ENCODE measurements around the gene RERE. TPM values are rescaled to one million over a fixed set of nuclear protein-coding genes. Genes with fewer than 3 reads are reported as not detected.

The RERE gene
- total RNA-seq, 1 experiment from 2014 or later, result 55.2 TPM

GRCh38 chr1:8681911-8682310 lies 135.5 kb downstream of the RERE start:
- Histone ChIP-seq H3K79me2 (ENCODE audit: low read length) (no peaks in the 10 kb centered on the region), H3K9ac (ENCODE audit: low read length) (no peak overlapping the region), H3K4me1 (ENCODE audit: low read length) (no peaks in the 10 kb centered on the region), H3K27ac (ENCODE audit: low read length) (no peak overlapping the region), H3K36me3 (ENCODE audit: insufficient read depth, low read length) (no peaks in the 10 kb centered on the region), H3K4me3 (ENCODE audit: low read length) (no peak overlapping the region), H3K9me3 (ENCODE audit: low read length) (no peaks in the 10 kb centered on the region), H3K4me2 (ENCODE audit: low read depth, low read length, poor library complexity, severe bottlenecking) (no peak overlapping the region), H2AFZ (ENCODE audit: low read length) (no peak overlapping the region), H3K27me3 (ENCODE audit: low read length) (no peaks in the 10 kb centered on the region), H3K9me2 (replicated peaks; ENCODE audit: insufficient read depth, low read length) (no peaks in the 10 kb centered on the region), H4K20me1 (ENCODE audit: insufficient read depth, low read depth, low read length) (peaks cover 41% of the 10 kb centered on the region; the same call in 1 of the 2 replicates)
- no peak for DNase-seq

DNA sequence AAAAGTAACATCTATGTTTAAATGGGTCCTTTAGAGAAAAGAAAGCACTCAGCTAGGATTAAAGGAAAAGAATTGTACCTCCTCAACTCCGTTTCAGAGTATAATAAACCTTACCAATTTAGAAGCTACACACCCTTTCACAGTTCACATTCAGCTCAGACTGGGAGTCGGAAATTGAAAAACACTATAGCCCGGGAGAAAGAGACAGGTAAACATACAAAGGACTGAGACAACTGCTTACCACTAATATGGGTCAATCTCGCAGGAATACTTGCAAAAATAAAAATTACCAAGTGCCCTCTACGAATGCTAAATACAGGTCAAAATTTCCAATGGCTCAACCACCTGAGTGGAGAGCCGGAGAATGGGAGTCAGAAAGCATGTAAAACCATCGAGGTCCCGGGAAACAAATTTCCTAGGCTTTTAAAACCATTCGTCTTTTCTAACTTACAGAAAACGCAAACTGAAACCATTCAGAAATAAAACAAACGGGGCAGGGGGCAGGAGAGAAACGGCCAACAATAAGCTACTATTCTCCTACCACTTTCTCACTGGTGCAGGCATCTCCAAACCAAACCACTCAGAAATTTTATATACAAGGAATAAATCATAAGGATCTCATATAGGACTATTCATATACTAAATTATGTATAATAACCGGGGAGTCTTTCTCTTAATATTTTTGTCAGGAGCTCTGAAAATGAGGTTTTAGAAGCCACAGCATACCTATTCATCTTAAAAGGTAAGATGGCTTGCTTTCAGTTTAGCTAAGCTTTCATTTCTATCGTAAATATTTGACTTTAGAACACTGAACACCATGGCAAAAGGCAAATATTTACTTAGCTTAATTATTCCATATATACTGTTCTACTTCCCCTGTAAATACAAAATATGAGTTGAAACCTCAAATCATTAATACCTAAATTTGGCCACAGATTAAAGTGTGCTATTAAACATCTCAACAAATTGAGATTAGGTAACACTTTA lies 136.5 kb downstream of the RERE start:
- H3K27me3 ChIP-seq (ENCODE audit: low read length), result 0 out of 2 replicates have a peak, but pooled peaks cover 2% of the 10 kb centered on the region
- no peaks in the 10 kb centered on the region for H3K9me3 ChIP-seq (ENCODE audit: low read length)
- no peaks in the 10 kb centered on the region for H3K4me1 ChIP-seq (ENCODE audit: low read length)
- no peak overlapping the region for H3K4me2 ChIP-seq (ENCODE audit: low read depth, low read length, poor library complexity, severe bottlenecking)
- no peak for DNase-seq
- no peaks in the 10 kb centered on the region for H3K9me2 ChIP-seq (replicated peaks; ENCODE audit: insufficient read depth, low read length)
- H4K20me1 ChIP-seq (ENCODE audit: insufficient read depth, low read depth, low read length), result peaks cover 47% of the 10 kb centered on the region; the same call in 1 of the 2 replicates
- no peaks in the 10 kb centered on the region for H3K79me2 ChIP-seq (ENCODE audit: low read length)
- no peak overlapping the region for H3K4me3 ChIP-seq (ENCODE audit: low read length)
- H2AFZ ChIP-seq (ENCODE audit: low read length), result no peak overlapping the region
- no peaks in the 10 kb centered on the region for H3K36me3 ChIP-seq (ENCODE audit: insufficient read depth, low read length)
- no peak overlapping the region for H3K9ac ChIP-seq (ENCODE audit: low read length)
- H3K27ac ChIP-seq (ENCODE audit: low read length), result no peak overlapping the region

DNA sequence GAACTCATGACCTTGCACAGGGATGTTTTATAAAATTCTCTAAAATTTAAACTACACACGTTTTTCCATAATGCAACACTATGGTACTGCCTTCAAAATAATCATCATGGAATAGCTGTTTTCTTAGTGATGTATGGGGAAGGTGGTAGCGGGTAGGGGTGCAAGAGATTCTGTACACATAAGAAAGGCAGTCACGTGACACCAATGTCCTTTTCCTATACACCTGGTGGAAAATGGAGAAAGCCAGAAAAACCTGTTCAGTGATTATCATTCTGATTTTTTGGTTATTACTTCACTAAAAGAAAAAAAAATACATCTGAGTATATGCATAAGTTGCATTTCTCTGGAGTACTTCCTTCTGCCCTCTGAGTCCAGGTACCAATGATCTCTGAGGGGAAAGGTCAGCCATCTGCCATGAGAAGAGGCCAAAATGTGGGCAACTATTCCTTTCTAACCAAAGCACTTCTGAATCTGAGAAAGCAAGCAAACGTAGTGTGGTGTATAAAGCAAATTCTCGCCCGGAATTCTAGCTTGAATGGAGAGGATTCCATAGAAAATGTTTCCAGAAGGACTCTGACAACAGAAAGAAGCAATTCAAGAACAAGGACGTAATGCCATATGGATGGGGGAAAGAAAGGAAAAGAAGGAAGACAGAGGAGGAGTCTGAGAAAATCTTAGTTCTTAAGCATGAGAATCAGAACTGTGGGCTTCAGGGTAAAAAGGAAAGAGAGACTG lies 137.3 kb downstream of the RERE start:
- H3K79me2 ChIP-seq (ENCODE audit: low read length), result no peaks in the 10 kb centered on the region
- no peaks in the 10 kb centered on the region for H3K4me1 ChIP-seq (ENCODE audit: low read length)
- H3K27ac ChIP-seq (ENCODE audit: low read length), result no peak overlapping the region

GRCh38 chr1:8679395-8679800 lies 138.0 kb downstream of the RERE start:
- Histone ChIP-seq H3K27ac (ENCODE audit: low read length) (no peak overlapping the region), H2AFZ (ENCODE audit: low read length) (no peak overlapping the region), H3K27me3 (ENCODE audit: low read length) (0 out of 2 replicates have a peak, but pooled peaks cover 2% of the 10 kb centered on the region), H4K20me1 (ENCODE audit: insufficient read depth, low read depth, low read length) (peaks cover 47% of the 10 kb centered on the region; the same call in 1 of the 2 replicates), H3K79me2 (ENCODE audit: low read length) (no peaks in the 10 kb centered on the region), H3K4me1 (ENCODE audit: low read length) (no peaks in the 10 kb centered on the region), H3K4me3 (ENCODE audit: low read length) (no peak overlapping the region), H3K9me2 (replicated peaks; ENCODE audit: insufficient read depth, low read length) (no peaks in the 10 kb centered on the region), H3K9me3 (ENCODE audit: low read length) (no peaks in the 10 kb centered on the region), H3K4me2 (ENCODE audit: low read depth, low read length, poor library complexity, severe bottlenecking) (no peak overlapping the region), H3K36me3 (ENCODE audit: insufficient read depth, low read length) (no peaks in the 10 kb centered on the region), H3K9ac (ENCODE audit: low read length) (no peak overlapping the region)
- DNase-seq, result no peak

More for the DNA sequence above, 137.3 kb downstream of the RERE start:
- Histone ChIP-seq H3K9me3 (ENCODE audit: low read length) (no peaks in the 10 kb centered on the region), H3K36me3 (ENCODE audit: insufficient read depth, low read length) (no peaks in the 10 kb centered on the region), H3K4me3 (ENCODE audit: low read length) (no peak overlapping the region), H3K9me2 (replicated peaks; ENCODE audit: insufficient read depth, low read length) (no peaks in the 10 kb centered on the region), H3K9ac (ENCODE audit: low read length) (no peak overlapping the region), H3K27me3 (ENCODE audit: low read length) (0 out of 2 replicates have a peak, but pooled peaks cover 2% of the 10 kb centered on the region), H4K20me1 (ENCODE audit: insufficient read depth, low read depth, low read length) (peaks cover 51% of the 10 kb centered on the region; the same call in 1 of the 2 replicates), H2AFZ (ENCODE audit: low read length) (no peak overlapping the region), H3K4me2 (ENCODE audit: low read depth, low read length, poor library complexity, severe bottlenecking) (no peak overlapping the region)
- no peak for DNase-seq

- no peak overlapping the region for H3K27ac ChIP-seq (ENCODE audit: low read length)
- no peak overlapping the region for H3K4me2 ChIP-seq (ENCODE audit: low read depth, low read length, poor library complexity, severe bottlenecking)
- H3K4me3 ChIP-seq (ENCODE audit: low read length), result no peak overlapping the region
- no peak overlapping the region for H2AFZ ChIP-seq (ENCODE audit: low read length)
- no peaks in the 10 kb centered on the region for H3K36me3 ChIP-seq (ENCODE audit: insufficient read depth, low read length)
- no peaks in the 10 kb centered on the region for H3K9me3 ChIP-seq (ENCODE audit: low read length)
- DNase-seq, result no peak
- 0 out of 2 replicates have a peak, but pooled peaks cover 2% of the 10 kb centered on the region for H3K27me3 ChIP-seq (ENCODE audit: low read length)
- H3K4me1 ChIP-seq (ENCODE audit: low read length), result no peaks in the 10 kb centered on the region
- H4K20me1 ChIP-seq (ENCODE audit: insufficient read depth, low read depth, low read length), result peaks cover 49% of the 10 kb centered on the region; the same call in 1 of the 2 replicates
- H3K9ac ChIP-seq (ENCODE audit: low read length), result no peak overlapping the region
- no peaks in the 10 kb centered on the region for H3K79me2 ChIP-seq (ENCODE audit: low read length)
- no peaks in the 10 kb centered on the region for H3K9me2 ChIP-seq (replicated peaks; ENCODE audit: insufficient read depth, low read length)
Measured at GRCh38 chr1:8678673-8679394, 138.6 kb downstream of the RERE start.

GRCh38 chr1:8677782-8678181 lies 139.7 kb downstream of the RERE start:
- Histone ChIP-seq H3K9me3 (ENCODE audit: low read length) (no peaks in the 10 kb centered on the region), H3K27me3 (ENCODE audit: low read length) (0 out of 2 replicates have a peak, but pooled peaks cover 2% of the 10 kb centered on the region), H4K20me1 (ENCODE audit: insufficient read depth, low read depth, low read length) (peaks cover 46% of the 10 kb centered on the region; the same call in 1 of the 2 replicates), H3K9me2 (replicated peaks; ENCODE audit: insufficient read depth, low read length) (no peaks in the 10 kb centered on the region), H3K4me1 (ENCODE audit: low read length) (no peaks in the 10 kb centered on the region), H2AFZ (ENCODE audit: low read length) (no peak overlapping the region), H3K9ac (ENCODE audit: low read length) (no peak overlapping the region), H3K79me2 (ENCODE audit: low read length) (no peaks in the 10 kb centered on the region), H3K4me2 (ENCODE audit: low read depth, low read length, poor library complexity, severe bottlenecking) (no peak overlapping the region), H3K36me3 (ENCODE audit: insufficient read depth, low read length) (no peaks in the 10 kb centered on the region), H3K27ac (ENCODE audit: low read length) (no peak overlapping the region), H3K4me3 (ENCODE audit: low read length) (no peak overlapping the region)
- no peak for DNase-seq

DNA sequence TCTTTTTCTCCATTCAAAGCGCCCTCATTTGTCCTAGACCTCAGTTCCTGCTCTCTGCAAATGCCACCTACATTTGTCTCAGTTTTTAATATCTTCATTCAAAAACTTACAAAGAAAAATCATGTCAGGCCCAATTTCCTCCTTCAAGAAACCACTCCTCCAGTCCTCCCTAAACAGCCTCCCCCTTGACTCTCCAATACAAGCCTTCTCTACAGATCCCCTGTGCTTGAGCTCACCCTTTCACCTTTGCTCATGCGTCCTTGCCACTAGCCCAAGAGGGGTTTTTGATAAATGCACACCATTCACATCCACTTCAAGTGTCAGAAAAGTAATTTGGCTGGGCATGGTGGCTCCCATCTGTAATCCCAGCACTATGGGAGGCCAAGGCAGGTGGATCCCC lies 140.6 kb downstream of the RERE start:
- Histone ChIP-seq H3K27me3 (ENCODE audit: low read length) (0 out of 2 replicates have a peak, but pooled peaks cover 2% of the 10 kb centered on the region), H3K9me2 (replicated peaks; ENCODE audit: insufficient read depth, low read length) (no peaks in the 10 kb centered on the region), H3K9ac (ENCODE audit: low read length) (no peak overlapping the region), H4K20me1 (ENCODE audit: insufficient read depth, low read depth, low read length) (peaks cover 40% of the 10 kb centered on the region; the same call in 1 of the 2 replicates), H2AFZ (ENCODE audit: low read length) (no peak overlapping the region), H3K4me3 (ENCODE audit: low read length) (no peak overlapping the region), H3K36me3 (ENCODE audit: insufficient read depth, low read length) (no peaks in the 10 kb centered on the region), H3K9me3 (ENCODE audit: low read length) (no peaks in the 10 kb centered on the region), H3K4me2 (ENCODE audit: low read depth, low read length, poor library complexity, severe bottlenecking) (no peak overlapping the region), H3K4me1 (ENCODE audit: low read length) (no peaks in the 10 kb centered on the region), H3K79me2 (ENCODE audit: low read length) (no peaks in the 10 kb centered on the region), H3K27ac (ENCODE audit: low read length) (no peak overlapping the region)
- DNase-seq, result no peak

All from Karpas-422 (cell line).